OCI-LY3 (cell line): ENCODE data around the gene EPHB2.

ENCODE experiments used
- H2AFZ ChIP-seq: fragments of 200-600, 300-600 bp; shearing (Covaris generic); 2 replicates; pipeline ENCODE4 v1.6.0; 2014; ENCODE audit warnings: antibody characterized with exemption, low read depth, low read length
- H3K27ac ChIP-seq: fragments of 200-600, 300-600 bp; sonication (generic); 2 replicates; pipeline ENCODE4 v1.5.1; 2014; ENCODE audit warnings: mild to moderate bottlenecking, low read length, moderate library complexity, mixed read lengths
- H3K27me3 ChIP-seq: fragments of 200-600, 300-600 bp; sonication (generic); 2 replicates; pipeline ENCODE4 v1.6.1; 2014; ENCODE audit warnings: low read depth, low read length, mixed read lengths
- H3K36me3 ChIP-seq: fragments of 200-600, 300-600 bp; sonication (generic); replicated peaks from 2 replicates; pipeline ENCODE3; 2014; ENCODE audit warnings: low read depth, low read length, mixed read lengths
- H3K4me1 ChIP-seq: fragments of 300-600, 200-600 bp; sonication (generic); 2 replicates; pipeline ENCODE4 v1.6.1; 2014; ENCODE audit warnings: low read length, mixed read lengths
- H3K4me2 ChIP-seq: fragments of 200-600, 300-600 bp; sonication (generic); 2 replicates; pipeline ENCODE4 v1.6.1; 2014; ENCODE audit warnings: low read length, mixed read lengths
- H3K4me3 ChIP-seq: fragments of 300-600, 200-600 bp; sonication (generic); 2 replicates; pipeline ENCODE4 v1.5.1; 2014; ENCODE audit warnings: antibody characterized with exemption, mild to moderate bottlenecking, low read length, moderate library complexity
- H3K79me2 ChIP-seq: fragments of 300-600, 200-600 bp; shearing (Covaris generic); 2 replicates; pipeline ENCODE4 v1.6.1; 2014; ENCODE audit warnings: mild to moderate bottlenecking, low read length, mixed read lengths
- H3K9ac ChIP-seq: fragments of 300-600, 200-600 bp; shearing (Covaris generic); 2 replicates; pipeline ENCODE4 v1.6.0; 2014; ENCODE audit warnings: mild to moderate bottlenecking, low read length, moderate library complexity
- H3K9me3 ChIP-seq: fragments of 200-600, 300-600 bp; shearing (Covaris generic); 2 replicates; pipeline ENCODE4 v1.6.1; 2014; ENCODE audit warnings: low read length, mixed read lengths; ENCODE audit not compliant: insufficient read depth
- H4K20me1 ChIP-seq: fragments of 200-600, 300-600 bp; sonication (generic); 2 replicates; pipeline ENCODE4 v1.6.1; 2016; ENCODE audit warnings: low read length, mixed read lengths; ENCODE audit not compliant: insufficient read depth
- CTCF ChIP-seq: fragments of 200-600, 300-600 bp; sonication (generic); IDR thresholded peaks from 2 replicates; pipeline ENCODE4 v1.5.1; 2014; ENCODE audit warnings: antibody characterized with exemption, low read length, low read depth
- EZH2phosphoT487 ChIP-seq: fragments of 200-600 bp; shearing (Covaris generic); IDR thresholded peaks from 2 replicates; pipeline ENCODE4 v1.6.1; 2018; ENCODE audit warnings: antibody characterized with exemption, mixed run types, low read depth

Gene EPHB2

GRCh38 chr1:22865736-22866135 is 155.1 kb downstream of the EPHB2 start:
- H3K4me3 ChIP-seq, result no peak overlapping the region
- H3K9ac ChIP-seq, result no peak overlapping the region
- H3K4me2 ChIP-seq, result no peak overlapping the region
- no peaks in the 10 kb centered on the region for H4K20me1 ChIP-seq
- no peaks in the 10 kb centered on the region for H3K79me2 ChIP-seq
- H3K36me3 ChIP-seq, result no peaks in the 10 kb centered on the region
- H3K27ac ChIP-seq, result no peak overlapping the region
- no peaks in the 10 kb centered on the region for H3K27me3 ChIP-seq
- H3K4me1 ChIP-seq, result no peaks in the 10 kb centered on the region
- H2AFZ ChIP-seq, result no peak overlapping the region
- H3K9me3 ChIP-seq, result no peaks in the 10 kb centered on the region
- TF ChIP-seq EZH2phosphoT487, result no peak

GRCh38 chr1:22866868-22867267 is 156.2 kb downstream of the EPHB2 start:
- H3K4me1 ChIP-seq, result no peaks in the 10 kb centered on the region
- TF ChIP-seq EZH2phosphoT487 (no peak), CTCF (no peak)
- H2AFZ ChIP-seq, result no peak overlapping the region
- H3K79me2 ChIP-seq, result no peaks in the 10 kb centered on the region
- H3K27ac ChIP-seq, result no peak overlapping the region
- no peaks in the 10 kb centered on the region for H3K27me3 ChIP-seq
- no peak overlapping the region for H3K4me2 ChIP-seq
- no peaks in the 10 kb centered on the region for H3K36me3 ChIP-seq
- H4K20me1 ChIP-seq, result no peaks in the 10 kb centered on the region
- H3K9ac ChIP-seq, result no peak overlapping the region
- no peak overlapping the region for H3K4me3 ChIP-seq
- H3K9me3 ChIP-seq, result no peaks in the 10 kb centered on the region

GRCh38 chr1:22868331-22868730 is 157.7 kb downstream of the EPHB2 start:
- no peak overlapping the region for H3K9ac ChIP-seq
- no peak overlapping the region for H2AFZ ChIP-seq
- no peaks in the 10 kb centered on the region for H3K9me3 ChIP-seq
- no peak overlapping the region for H3K27ac ChIP-seq
- no peaks in the 10 kb centered on the region for H3K27me3 ChIP-seq
- H3K4me1 ChIP-seq, result no peaks in the 10 kb centered on the region
- H3K79me2 ChIP-seq, result no peaks in the 10 kb centered on the region
- no peak overlapping the region for H3K4me2 ChIP-seq
- TF ChIP-seq EZH2phosphoT487 (no peak), CTCF (no peak)
- H3K36me3 ChIP-seq, result no peaks in the 10 kb centered on the region
- H4K20me1 ChIP-seq, result no peaks in the 10 kb centered on the region
- H3K4me3 ChIP-seq, result no peak overlapping the region

GRCh38 chr1:22869325-22869724 is 158.7 kb downstream of the EPHB2 start:
- Histone ChIP-seq H3K36me3 (no peaks in the 10 kb centered on the region), H3K27me3 (no peaks in the 10 kb centered on the region), H3K9me3 (no peaks in the 10 kb centered on the region), H2AFZ (no peak overlapping the region), H3K4me2 (no peak overlapping the region), H3K79me2 (no peaks in the 10 kb centered on the region), H3K4me3 (no peak overlapping the region), H3K9ac (no peak overlapping the region), H3K27ac (no peak overlapping the region), H3K4me1 (no peaks in the 10 kb centered on the region), H4K20me1 (no peaks in the 10 kb centered on the region)
- no peak for TF ChIP-seq CTCF
- no peak for TF ChIP-seq EZH2phosphoT487
